Activated T-cell treated with anti-CD3 and anti-CD28 coated beads for 48 hours (primary cell): ENCODE results near the gene CST7.
"Not testable (repeated sequence)": the region's sequence is repeated elsewhere in the genome, so short reads cannot be mapped to it uniquely, and the experiment has no call there.

Experiments
- DNase-seq: peaks from one replicate; pipeline ENCODE4 v3.0.0-alpha.2; 2020; ENCODE audit warnings: low read depth

CST7 gene, protein sequence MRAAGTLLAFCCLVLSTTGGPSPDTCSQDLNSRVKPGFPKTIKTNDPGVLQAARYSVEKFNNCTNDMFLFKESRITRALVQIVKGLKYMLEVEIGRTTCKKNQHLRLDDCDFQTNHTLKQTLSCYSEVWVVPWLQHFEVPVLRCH

DNA sequence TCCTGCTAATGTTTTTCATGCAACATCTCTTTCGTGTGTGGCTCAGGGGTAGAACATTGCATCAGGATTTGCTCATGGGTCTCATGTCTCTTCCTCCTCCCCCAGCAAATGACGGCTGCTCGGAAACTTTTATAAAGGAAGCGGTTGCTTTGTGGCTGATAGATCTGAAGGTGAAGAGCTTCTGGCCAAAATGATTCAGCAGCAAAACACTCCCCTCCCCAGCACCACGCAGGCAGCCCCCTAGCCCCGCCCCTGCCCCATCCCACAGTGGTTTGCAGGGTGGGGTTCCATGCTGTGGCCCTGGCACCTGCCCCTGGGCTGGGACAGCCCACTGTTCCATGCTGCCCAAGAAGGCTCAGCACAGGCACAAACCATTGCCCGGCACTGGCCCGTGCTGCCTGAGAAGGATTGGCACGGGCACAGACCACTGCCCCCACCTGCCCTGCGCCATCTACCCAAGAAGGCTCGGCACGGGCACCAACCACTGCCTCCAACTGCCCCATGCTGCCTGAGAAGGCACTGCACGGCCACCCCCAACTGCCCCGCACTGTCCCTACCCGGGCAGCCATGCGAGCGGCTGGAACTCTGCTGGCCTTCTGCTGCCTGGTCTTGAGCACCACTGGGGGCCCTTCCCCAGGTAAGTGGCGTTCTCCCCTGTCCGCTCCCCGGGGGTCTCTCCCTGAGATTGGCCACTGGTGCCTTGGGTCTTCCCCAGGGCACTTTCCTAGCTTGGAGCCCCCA is at the start of gene CST7:
TSS of gene CST7 (plus strand) at position 331 of the 741 bp plus-strand sequence. CDS start at position 568, 237 bp downstream.
- peak; percentile 80 for DNase-seq

DNA sequence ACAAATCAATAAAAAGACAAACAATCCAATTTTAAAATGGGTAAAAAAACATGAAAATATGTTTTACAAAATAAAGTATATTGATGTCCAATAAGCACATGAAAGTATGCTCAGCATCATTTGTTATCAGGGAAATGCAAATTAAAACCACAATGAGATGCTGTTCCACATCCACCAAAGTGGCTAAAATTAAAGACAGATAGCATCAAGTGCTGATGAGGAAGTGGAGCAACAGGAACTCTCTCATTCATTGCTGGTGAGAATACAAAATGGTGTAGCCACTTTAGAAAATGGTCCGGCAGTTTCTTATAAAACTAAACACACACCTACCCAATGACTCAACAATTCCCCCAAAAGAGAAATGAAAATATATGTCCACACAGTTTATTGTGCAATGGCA is 42.3 kb upstream of the CST7 start:
- no peak for DNase-seq

DNA sequence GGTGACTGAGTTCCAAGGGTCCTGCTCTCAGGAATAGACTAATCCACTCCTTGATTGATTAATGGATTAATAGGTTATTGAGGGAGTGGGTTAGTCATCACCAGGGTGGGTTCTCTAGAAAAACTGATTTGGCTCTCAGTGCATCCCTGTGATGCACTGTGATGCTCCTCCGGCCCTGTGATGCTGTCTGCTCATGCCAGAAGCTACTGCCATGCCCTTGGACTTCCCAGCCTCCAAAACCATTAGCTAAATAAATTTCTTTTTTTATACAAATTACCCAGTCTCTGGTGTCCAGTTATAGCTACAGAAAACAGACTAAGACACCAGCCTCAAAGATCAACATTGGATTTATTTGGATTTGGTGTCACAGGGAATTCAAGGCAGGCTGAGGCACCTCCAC is 40.4 kb upstream of the CST7 start:
- DNase-seq = no peak

DNA sequence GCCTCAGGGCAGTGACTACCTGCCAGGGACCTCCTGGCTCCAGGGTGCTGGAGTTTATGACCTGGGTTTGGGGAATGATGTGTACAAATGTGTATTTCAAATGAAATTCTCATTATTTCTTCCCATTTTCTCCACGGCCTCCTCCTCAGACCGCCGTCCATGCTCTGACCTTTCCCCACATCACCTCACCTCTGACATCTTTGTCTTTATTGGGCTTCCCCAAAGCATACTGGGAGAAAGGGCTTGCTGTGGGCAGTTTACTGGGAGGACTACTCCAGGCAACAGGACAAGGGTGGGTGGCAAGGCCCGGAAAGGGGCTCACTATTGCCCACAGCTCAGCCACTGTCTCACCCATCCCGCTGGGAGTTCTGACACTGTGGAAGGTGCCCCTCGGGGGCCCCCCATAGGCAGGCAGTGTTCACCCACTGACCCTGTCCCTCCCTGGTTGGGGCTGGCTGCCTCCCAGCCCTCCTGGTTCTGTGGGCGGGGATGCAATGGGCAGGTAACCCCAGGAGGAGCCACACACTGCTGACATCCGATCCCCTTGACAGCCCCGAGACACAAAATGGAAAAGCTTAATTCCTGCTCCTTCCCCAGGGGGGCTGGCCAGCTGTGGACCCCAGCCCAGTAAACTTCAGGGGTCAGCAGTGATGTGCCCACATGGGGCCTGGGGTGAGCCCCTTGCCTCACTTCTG is 39.8 kb upstream of the CST7 start:
- DNase-seq = no peak

DNA sequence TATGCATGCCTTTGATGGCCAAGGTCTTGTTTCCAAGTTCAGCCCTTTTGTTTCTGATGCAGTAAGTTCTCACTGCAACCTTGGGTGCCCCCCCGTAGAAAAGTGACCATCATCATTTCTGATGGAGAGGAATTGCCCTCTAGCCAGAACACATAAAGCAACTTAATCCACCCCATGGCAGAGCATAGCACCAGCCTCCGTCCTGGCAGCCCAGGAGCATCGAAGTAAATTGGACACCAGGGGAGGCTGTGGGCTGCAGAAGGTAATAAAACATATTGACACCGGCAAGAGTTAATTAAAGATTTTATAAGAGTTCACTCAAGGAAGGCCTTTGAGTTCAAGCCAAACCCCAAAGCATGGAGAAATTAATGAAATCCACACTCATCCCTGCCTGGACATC is 39.2 kb upstream of the CST7 start:
- no peak for DNase-seq

DNA sequence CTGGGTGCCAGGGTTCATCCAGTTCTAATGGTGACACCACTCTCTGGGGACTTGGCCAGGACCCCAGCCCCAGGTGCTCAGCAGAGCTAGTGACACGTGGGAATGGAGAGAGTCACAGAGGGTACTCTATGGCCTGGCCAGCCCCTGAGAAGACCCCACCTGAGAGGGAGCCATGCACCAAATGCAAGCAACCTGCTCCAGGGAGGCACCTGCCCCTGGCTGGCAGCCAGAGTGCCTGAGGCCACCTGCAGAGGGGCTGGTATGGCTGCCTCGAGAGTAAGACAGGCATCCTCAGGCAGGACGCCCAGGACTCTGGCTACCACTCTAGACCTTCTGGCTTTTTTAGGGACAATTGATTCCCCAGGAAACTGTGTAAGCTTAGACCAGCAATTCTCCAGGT is 38.6 kb upstream of the CST7 start:
- no peak for DNase-seq

DNA sequence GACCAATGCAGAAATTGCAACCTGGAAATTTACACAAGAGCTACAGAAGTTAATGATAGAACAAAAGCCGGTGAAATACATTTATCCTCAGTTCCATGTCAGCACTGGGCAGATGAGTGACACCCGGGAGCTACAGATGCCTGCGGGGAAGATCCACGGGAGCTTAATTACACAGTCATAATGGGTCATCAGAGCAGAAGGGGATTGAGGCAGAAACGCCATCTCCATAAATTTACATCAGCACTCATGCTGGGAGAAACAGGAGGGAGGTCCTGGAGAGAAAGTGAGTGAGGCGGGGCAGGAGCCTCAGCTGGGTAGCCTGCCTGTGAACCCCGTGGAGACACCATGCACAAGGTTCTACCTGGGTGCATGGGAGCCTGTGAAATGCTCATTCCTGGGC is 37.6 kb upstream of the CST7 start:
- DNase-seq = no peak

DNA sequence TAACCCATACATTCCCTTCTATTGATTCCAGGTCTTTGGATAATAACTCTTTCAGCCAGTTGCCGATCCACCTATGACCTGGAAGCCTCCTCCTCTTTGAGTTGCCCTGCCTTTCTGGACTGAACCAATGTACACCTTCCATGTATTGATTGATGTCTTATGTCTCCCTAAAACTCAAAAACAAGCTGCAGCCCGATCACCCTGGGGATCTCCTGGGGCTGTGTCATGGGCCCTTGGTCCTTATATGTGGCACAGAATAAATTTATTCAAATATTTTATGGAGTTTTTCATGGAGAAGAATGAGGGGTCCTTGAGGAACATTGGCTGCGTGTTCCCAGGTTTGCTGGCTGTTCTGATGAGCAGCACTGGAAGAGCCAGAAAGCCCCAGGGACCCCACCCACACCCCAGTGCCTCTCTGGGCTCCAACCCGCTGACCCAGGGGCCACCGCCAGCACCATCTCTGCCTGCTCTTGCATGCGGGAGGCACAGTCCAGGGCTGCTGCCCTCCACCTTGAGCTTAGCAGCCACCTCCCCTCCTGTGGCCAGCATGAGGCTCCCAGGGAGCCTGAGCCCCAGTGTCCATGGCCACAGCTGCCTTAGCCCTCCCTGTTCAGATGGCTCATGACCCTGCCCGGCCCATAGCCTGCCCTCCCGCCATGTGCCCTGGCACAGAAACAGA is 36.5 kb upstream of the CST7 start:
- no peak for DNase-seq

DNA sequence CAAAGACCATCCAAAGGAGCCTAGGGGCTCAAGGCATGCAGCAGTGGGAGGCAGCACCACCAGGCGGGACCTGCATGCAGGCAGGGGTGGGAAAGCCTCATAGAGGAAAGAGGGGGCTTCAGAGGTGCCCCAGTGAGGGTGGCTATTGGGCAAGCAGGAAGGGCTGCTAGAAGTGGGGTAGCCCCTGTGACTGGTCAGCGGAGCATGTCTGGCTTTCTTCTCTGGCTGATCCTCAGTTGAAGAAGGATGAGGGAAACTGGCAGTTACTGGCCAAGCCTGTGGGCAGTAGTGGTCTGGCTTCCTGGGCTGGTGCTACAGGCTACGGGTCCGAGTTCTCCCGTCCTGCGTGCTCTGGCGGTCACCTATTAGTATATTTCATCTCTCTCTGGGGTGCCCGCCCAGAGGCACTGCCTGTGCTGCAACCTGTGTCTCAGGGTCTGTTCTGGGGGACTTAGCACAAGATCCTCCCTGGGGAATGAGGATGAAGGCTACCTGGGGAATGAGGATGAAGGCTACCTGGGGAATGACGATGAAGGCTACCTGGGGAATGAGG is 35.9 kb upstream of the CST7 start:
- DNase-seq = no peak

DNA sequence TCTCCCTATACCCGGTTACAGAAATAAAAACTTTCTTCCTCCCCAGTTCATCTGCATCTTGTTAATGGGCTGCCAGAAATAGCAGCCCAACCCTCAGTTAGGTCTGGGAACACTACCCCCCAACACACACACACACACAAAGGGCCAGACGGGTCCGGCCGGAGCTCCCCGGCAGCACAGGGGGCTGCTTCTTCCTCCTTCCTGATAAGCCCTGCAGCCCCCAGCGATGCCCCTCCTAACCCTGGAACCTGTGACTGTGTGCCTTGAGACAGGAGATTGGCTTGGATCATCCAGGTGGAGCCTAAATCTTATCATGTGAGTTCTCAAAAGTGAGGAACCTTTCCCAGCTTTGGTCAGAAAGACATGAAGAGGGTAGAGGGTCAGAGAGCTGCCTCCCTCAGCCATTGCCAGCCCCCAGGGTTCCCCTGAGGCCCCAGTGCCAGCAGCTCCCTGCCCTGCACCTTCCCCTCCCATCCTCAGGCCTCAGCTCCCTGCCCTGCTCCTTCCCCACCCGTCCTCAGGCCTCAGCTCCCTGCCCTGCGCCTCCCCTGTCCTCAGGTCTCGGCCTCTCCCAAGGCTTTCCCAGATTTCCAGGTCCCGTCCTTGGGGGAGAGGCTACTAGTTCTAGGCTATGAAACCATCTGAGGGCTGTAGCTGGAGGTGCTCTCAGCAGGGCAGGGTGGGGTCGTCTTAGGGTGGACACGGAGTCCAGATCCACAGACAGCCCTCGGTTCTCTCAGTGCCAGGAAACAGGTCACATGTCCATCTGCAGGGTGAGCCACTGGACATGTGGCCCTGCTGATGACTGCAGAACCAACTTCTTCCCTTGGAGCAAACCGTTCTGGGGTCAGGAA is 34.5 kb upstream of the CST7 start:
- DNase-seq = no peak

DNA sequence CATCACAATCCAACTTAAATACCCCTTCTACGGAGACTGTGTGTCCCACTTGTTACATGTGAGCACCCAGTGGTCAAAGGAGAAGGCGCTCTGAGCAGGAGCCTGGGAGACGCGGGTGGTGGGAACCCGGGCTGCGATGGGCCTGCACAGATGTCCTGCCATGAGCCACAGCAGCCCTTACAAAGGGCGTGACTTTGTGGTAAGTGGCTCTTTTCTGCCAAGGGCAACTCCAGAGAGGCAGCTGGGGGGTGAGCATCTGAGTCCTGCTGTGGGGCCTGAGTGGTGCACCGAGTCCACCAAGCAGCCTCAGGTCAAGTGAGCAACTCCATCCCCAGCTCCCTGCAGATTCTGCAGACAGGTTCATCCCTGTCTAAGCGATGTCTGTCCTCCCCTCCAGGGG is 33.6 kb upstream of the CST7 start:
- no peak for DNase-seq

DNA sequence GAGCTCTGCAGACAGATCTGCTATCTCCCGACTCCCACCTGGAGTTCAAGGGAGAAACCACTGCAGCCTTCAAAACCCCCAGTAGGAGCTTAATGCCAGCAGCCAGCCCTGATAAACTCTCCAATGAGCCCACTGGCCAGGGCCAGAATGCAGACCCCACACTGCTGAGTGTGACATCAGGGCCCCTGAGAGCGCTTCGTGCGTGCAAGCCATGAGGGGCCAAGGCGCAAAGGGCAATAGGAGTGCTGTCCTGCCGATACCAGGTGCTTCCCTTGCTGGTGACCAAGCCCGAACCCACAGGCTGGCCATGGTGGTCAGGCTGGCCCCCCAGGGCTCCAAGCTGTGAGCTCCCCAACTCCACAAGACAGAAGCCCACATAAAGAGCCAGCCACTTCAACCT is 33.2 kb upstream of the CST7 start:
- DNase-seq = no peak

DNA sequence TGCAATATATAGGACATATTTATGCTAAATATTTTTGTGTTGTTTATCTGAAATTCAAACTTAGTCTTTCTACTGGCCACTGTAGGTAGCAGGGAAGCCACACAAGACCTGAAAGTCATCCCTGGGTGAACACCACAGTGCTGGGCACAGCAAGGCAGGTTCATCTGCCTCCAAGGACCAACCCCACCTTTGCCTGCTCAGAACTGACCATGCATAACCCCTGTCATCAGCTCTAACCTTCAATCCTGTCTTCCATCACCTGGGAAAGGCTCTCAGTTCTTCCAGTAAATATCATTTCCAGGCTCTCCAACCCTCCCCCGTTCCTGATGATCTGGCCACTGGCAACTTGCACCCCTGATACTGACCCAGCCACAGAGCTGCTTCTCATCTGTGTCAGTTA is 32.7 kb upstream of the CST7 start:
- DNase-seq = no peak

DNA sequence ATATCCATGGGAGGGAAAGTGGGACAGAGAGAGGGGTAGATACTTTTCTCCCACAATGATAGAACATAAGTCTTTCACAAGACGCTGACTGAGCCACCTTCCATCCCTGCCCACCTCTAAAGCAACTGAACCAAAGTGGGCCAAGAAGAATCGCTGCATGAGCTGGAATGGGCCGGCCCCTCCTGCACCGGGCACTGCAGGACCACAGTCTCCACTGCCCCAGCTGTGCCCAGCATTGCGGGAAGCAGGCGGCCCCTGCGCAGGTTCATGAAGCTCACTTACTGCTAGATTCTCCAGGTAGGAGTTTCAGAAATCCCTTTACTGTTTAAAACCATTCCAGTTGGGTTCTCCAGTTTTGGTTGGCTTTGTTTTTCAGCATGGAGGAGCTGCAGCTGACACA is 32.0 kb upstream of the CST7 start:
- no peak for DNase-seq

DNA sequence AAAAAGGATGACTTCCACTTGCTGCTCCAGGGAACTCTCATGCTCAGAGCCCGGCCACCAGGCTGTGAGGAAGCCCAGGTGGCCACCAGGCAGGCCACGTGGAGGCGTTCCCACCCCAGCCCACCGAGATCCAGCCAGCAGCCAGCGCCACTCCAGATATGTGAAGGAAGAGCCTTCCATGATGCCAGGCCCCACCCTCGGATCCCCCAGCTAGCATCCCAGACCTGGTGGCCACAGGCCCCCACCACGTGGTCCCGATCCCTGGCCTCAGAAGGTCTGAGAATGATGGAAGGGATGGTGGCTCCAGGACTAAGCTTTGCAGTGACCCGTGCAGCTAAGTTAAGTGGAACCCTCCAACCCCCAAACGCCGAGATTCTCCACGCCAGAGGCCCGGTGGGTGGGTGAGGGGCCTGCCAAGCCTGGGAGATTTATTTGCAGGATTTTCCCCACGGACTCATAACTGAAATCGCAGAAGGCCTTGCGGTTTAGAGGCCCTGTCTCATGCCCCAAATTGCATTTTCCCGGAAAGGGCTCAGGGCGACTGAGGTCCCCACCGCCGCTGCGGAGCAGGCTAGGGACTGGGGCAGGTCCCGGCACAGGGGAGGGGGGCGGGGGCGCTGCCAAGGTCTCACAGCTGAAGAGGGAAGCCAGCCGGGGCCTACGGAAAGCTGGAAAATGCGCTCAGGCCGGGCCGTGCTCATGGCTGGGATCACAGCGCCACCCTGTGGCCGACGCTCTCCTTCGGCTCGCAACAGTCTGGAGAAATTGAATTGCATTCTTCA is 31.1 kb upstream of the CST7 start:
- DNase-seq = peak; percentile 39

DNA sequence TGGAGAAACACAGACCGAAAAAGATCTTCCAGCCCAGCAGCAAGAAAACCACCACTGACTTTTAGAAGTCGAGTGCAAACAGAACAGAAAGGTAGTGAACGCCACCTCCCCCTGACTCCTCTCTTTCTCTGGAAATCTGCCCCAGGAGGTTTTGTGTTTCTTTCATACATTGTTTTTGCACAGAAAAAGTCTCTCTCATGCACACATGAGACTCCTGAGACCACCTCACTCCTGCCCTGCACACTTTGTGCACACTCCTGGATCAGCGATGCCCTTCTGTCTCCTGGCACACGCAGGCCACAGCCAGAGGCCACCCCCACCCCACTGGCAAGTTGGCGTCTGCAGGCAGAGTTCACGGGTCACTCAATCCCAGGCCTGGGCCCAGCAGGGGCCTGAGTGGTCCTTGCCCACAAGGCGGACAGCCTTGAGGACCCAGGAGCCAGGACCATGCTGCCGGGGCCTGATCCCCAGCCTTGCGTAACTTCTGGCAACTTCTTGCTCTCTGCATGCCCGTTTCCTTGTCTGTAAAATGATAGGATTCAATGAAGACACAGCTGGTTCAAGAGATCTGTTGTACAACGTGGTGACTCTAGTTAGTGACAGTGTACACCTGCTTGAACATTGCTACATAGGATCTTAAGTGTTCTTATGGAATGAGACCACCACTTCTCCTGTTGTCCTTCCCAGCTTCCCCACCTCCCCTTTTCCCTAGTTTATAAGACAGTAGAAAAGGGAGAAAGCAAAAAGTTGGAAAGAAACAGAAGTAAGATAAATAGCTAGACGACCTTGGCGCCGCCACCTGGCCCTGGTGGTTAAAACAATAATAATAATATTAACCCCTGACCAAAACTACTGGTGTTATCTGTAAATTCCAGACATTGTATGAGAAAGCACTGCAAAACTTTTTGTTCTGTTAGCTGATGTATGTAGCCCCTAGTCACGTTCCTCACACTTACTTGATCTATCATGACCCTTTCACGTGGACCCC is 30.2 kb upstream of the CST7 start:
- no peak for DNase-seq

DNA sequence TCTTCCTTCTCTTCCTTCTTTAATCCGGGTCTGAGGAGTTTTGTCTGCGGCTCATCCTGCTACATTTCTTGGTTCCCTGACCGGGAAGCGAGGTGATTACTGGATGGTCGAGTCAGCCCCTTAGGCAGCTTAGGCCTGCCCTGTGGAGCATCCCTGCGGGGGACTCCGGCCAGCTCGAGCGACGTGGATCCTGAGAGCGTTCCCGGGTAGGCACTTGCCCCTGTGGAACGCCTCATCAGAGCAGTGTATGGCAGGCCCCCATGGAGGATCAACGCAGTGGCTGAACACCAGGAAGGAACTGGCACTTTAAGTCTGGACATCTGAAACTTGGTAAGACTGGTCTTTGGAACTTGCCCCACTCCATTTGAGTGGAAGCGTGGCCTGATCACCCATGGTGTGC is 29.4 kb upstream of the CST7 start:
- DNase-seq = not testable (repeated sequence)

DNA sequence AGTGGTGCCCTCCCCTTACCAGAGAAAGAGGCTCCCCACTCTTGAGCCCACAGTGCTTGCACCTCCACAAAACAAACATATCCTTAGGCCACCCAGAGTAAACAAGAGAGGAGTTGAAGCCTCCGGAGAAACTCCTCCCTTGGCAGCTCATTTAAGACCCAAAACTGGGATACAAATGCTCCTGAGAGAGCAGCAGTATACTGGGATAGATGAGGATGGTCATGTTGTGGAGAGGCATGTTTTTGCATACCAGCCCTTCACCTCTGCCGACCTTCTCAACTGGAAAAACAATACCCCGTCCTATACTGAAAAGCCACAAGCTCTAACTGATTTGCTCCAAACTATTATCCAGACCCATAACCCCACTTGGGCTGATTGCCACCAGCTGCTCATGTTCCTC is 28.4 kb upstream of the CST7 start:
- not testable (repeated sequence) for DNase-seq

DNA sequence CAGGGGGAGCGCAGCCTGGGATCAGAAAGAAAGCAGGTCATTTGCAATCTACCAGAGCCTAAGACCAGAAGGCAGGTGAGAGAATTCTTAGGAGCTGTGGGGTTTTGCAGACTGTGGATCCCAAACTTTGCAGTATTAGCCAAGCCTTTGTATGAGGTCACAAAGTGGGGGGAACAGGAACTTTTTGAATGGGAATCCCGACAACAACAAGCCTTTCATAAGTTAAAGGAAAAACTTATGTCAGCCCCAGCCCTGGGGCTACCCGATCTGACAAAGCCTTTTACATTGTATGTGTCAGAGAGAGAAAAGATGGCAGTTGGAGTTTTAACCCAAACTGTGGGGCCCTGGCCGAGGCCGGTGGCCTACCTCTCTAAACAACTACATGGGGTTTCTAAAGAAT is 19.8 kb upstream of the CST7 start:
- DNase-seq = not testable (repeated sequence)
